Measurements from ENCODE around the gene CSF3.

CSF3 gene

GRCh38 chr17:40061609-40062038 is 46.4 kb downstream of the CSF3 start:
- no peak for DNase-seq (ENCODE audit: low spot score)

- DNase-seq (ENCODE audit: low spot score): no peak
Measured at GRCh38 chr17:40062329-40063186, 47.3 kb downstream of the CSF3 start, which contains the start of gene THRA. Gene THRA, plus strand, starts transcription at chr17:40062965. Its CDS starts 11,524 bp downstream, at chr17:40074489.

- DNase-seq (ENCODE audit: low spot score): no peak
Measured at GRCh38 chr17:40063187-40063771, 48.0 kb downstream of the CSF3 start.

DNA sequence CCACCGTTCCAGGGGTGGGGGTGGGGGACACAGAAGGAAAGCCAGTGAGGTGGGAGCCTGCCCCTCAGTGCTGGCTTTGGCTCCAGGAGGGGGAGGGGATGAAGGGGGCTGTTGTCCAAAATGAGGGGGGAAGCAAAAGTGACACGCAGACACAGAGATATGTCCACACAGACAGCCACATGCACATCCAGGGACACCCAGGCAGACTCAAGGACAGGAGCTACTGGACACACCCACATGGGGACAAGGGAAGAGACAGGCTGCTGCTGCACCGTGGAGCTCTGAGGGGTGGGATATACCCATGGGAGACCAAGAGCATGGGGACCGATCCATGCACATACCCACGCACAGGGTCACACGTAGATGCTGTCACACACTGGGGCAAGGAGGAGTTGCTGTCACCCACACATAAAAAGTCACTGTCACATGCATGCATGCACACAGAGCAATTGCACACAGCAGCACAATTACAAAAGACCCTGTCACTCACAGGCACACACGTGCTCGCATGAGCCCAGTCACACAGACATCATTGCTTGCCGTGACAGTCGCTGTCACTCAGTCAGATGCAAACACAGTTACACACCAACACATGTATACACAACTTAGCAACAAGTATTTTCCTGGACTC is 48.8 kb downstream of the CSF3 start:
- no peak for DNase-seq (ENCODE audit: low spot score)

DNA sequence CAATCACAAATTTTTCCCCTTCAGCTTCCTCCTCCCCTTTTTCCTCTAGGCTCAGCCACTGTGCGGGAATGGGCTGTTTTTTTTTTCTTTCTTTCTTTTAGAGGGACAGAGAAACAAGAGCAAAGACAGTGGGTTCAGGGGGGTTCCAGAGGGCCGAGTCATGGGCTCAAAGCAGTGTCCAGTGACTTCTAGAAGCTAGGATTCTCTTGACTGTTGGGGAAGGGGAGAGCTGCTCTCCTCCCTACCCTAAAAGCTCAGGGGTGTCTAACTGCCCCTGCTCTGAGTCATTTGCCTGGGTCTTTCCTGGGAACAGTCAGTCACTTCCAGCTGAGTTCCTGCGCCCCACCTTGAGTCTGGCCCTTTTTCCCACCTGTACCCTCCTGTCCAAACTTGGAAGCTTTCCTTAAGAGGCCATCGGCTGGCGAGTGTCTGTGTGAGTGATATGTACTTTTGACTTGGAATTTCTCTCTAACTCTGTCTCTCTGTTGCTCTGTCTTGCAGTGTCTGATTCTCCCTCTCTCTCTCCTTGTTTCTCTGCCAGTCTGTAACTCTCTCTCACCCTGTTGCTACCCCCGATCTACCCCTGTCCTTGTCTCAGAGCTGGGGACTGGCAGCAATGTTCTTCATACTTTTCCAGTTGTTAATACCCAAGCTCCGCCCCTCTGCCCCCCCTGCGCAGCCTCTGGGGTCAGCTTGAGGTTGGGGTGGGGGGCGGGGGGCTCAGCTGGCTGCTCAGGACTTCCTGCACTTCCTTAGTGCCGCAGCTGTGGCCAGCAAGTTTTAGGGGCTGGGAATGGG is 49.9 kb downstream of the CSF3 start:
- DNase-seq (ENCODE audit: low spot score): no peak

DNA sequence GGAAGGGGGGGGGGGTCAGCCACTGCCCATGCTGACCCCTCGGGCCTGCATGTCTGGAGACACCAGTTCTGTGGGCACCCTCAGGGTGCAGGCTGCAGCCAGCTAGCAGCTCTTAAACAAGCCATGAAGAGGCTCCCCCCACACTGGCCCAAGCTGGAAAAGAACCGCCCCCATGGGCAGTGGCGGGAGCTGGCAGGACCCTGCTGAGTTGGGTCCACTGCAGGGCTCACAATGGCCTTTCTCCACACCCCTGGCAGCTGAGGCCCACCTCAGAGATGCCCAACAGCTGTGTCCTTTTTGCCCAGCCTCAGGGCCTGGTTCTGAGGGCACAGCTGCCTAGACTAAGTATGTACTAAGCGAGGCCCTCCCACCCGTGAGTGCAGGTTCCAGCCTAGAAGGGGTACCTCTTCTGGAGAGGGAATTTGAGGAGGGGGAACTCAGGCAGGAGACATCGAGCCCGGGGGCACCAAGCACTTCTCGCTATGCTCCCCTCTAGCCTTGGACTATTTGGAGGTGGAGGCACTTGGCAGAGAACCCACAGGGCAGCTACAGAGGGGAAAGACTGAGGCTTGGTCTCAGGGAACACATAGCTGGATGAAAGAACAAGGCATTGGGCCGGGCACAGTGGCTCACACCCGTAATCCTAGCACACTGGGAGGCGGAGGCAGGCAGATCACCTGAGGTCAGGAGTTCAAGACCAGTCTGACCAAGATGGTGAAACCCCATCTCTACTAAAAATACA is 50.7 kb downstream of the CSF3 start:
- DNase-seq (ENCODE audit: low spot score): no peak
